Measurements from ENCODE around the gene ADD3.
"Not testable (repeated sequence)": the region's sequence is repeated elsewhere in the genome, so short reads cannot be mapped to it uniquely, and the experiment has no call there.

ADD3 gene

GRCh38 chr10:110035070-110035921 lies 27.5 kb downstream of the ADD3 start:
- DNase-seq: no peak

- DNase-seq: no peak
Measured at GRCh38 chr10:110036640-110037039, 28.9 kb downstream of the ADD3 start.

DNA sequence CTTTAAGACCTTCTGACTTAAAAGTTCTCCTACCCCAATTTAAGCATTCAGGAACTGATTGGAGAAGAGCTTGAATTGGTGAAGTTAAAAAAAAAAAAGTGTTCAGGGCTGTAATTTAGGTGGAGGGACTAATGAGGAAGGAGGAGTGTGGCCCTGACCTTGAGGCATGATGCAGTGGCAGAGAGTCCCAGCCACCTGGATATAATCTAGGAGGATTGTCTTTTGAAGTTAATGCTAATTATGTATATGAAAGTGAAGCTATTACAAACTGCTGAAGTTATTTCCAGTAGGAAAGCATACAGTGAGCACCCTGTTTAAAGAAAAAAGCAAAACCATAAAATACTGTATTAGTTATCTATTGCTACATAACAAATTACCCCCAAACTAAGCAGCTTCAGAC lies 31.5 kb downstream of the ADD3 start:
- DNase-seq: no peak

GRCh38 chr10:110040108-110040507 lies 32.3 kb downstream of the ADD3 start:
- DNase-seq: no peak

DNA sequence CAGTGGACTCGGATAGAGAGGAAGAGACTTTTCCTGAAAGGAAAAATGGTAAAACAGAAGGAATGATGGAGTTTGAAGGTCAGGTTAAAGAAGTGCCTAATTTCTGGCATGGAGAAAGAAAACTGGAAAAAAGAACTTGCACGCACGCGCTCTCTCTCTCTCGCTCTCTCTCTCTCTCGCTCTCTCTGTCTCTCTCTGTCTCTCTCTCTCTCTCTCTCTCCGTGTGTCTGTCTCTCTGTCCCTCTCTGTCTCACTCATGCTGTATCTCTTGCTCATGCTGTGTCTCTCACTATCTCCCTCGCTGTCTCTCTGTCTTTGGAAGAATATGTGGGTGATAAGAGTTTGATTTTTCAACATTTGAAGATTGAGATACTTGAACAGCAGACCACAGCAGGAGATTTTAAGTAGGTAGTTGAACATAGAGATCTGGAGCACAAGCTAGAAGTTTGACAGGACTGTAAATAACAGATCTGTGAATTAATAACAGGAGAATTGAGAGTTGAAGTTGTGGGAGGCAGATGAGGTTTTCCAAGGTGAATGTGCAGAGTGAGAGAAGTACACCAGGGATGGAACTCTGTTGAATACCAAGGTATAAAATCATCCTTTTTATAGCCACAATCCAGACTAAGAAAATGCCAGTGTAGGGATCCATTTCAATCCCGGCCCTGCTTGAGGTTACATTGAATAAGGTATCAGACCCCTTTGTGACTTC lies 33.1 kb downstream of the ADD3 start:
- no peak for DNase-seq

- DNase-seq: no peak
Measured at GRCh38 chr10:110041479-110041829, 33.7 kb downstream of the ADD3 start.

DNA sequence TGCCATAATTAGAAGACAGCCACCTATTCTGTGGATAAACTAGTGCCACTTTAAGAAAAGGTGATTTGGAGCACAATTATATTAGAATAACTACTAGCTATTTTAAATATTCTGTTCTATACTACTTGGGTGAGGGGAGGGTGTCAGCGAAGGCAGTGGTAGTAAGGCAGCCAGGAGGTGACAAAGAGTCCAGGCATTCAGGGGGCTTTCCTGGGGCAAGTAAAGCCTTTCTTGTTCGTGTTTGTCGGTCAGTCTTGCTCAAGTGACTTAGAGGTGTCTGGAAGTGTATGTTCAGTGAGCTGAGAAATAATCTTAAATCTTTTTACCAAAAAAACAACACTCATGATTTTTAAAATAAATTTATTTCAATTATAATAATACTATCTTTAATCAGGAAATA lies 34.4 kb downstream of the ADD3 start:
- no peak for DNase-seq

GRCh38 chr10:110042891-110043290 lies 35.1 kb downstream of the ADD3 start:
- no peak for DNase-seq

GRCh38 chr10:110044681-110045080 lies 36.9 kb downstream of the ADD3 start:
- no peak for DNase-seq

DNA sequence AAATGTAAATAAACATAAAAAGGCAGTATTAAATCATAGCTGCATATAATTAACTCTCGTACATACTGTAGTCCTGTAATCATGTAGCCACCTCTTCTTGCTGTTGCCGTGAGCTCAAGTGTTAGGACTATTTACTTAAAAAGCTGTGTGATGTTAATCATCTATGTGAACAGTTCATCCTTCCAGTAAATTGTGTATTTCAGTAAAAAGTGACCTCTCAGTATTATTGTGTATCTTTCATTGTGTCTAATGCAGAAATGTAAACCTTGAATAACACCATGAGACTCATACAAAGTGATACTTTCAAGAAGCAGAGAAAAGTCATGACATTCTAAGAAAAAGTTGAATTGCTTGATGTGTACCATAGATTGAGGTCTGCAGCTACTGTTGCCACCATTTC lies 38.0 kb downstream of the ADD3 start:
- no peak for DNase-seq

DNA sequence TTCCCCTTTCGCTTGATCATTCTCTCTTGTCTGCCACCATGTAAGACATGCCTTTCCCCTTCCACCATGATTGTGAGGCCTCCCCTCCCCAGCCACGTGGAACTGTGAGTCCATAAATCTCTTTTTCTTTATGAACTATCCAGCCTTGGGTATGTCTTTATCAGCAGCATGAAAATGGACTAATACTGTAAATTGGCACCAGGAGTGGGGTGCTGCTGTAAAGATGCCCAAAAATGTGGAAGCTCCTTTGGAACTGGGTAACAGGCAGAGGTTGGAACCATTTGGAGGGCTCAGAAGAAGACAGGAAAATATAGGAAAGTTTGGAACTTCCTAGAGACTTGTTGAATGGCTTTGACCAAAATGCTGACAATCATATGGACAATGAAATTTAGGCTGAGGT lies 40.4 kb downstream of the ADD3 start:
- DNase-seq: not testable (repeated sequence)

DNA sequence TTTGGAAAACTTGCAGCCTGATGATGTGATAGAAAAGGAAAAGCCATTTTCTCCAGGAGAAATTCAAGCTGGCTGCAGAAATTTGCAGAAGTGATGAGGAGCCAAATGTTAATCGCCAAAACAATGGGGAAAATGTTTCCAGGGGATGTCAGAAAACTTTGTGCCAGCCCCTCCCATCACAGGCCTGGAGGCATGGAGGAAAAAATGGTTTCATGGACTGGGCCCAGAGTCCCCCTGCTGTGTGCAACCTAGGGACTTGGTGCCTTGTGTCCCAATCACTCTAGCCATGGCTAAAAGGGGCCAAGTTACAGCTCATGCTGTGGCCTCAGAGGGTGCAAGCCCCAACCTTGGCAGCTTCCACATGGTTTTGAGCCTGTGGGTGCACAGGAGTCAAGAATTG lies 41.0 kb downstream of the ADD3 start:
- DNase-seq: no peak

DNA sequence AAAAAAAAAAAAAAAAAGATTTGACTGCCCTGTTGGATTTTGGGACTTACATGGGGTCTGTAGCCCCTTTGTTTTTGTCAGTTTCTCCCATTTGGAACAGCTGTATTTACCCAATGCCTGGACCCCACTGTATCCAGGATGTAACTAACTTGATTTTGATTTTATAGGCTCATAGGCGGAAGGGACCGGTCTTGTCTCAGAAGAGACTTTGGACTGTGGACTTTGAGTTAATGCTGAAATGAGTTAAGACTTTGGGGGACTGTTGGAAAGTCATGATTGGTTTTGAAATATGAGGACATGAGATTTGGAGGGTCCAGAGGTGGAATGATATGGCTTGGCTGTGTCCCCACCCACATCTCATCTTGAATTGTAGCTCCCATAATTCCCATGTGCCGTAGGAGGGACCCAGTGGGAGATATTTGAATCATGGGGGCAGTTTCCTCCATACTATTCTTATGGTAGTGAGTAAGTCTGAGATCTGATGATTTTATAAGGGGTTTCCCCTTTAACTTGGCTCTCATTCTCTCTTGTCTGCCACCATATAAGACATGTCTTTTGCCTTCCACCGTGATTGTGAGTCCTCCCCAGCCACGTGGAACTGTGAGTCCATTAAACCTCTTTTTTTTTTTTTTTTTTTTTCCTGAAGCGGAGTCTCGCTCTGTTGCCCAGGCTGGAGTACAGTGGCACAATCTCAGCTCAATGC lies 42.3 kb downstream of the ADD3 start:
- DNase-seq: not testable (repeated sequence)

- DNase-seq: no peak
Measured at GRCh38 chr10:110051487-110051886, 43.7 kb downstream of the ADD3 start.

DNA sequence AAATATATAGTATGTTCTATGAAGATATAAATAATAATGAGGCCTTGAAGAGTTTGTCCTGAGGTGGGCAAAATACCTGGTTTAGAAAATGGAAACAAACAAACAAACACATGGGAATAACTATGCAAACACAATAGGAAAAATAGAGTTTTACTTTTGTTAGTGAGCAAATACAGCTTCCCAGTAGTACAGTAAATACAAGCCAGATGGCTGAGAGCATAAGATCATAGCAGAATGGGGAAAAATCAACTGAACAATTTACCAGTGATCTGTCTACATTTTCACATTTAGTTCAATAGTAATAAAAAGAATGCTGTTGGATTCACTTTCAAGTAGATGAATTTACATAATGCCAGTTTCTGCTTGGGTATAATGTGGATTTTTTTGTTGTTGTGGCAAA lies 45.1 kb downstream of the ADD3 start:
- peak; percentile 1 for DNase-seq

- no peak for DNase-seq
Measured at GRCh38 chr10:110056822-110057221, 49.0 kb downstream of the ADD3 start.

GRCh38 chr10:110057456-110057855 lies 49.7 kb downstream of the ADD3 start:
- DNase-seq: no peak

GRCh38 chr10:110058212-110058611 lies 50.4 kb downstream of the ADD3 start:
- no peak for DNase-seq

DNA sequence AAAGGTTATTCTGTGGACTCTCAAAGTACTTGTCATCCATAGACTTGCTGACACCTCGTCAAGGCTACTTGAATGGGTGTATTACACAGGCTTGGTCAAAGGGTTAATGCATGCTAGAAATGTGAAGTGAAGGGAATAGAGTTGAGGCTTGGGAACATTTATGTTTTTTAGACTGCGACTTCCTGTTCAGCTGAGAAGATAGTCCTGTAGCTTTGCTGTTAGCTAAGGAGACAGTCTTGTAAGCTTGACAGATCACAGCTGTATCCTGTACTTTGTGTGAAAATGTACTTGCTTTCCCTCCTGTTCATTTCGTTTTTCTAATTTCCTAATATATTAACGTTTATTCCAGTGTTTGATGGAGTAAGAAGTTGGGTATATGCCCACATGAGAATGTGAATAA lies 52.1 kb downstream of the ADD3 start:
- DNase-seq: no peak

DNA sequence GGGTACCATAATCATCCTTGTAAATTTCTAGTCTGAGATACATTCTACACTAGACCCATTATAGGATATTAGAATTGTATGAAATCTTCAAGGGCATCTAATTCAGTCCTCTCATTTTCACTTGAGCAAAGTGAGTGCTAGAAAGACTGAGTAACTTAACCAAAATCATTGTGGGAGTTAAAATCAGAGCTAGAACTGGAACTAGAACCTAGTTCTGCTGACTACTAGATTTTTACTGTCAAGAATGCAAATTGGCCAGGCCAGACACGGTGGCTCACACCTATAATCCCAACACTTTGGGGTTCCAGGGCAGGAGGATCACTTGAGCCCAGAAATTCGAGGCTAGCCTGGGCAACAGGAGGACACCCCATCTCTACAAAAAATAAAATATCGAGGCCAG lies 53.9 kb downstream of the ADD3 start:
- no peak for DNase-seq

DNA sequence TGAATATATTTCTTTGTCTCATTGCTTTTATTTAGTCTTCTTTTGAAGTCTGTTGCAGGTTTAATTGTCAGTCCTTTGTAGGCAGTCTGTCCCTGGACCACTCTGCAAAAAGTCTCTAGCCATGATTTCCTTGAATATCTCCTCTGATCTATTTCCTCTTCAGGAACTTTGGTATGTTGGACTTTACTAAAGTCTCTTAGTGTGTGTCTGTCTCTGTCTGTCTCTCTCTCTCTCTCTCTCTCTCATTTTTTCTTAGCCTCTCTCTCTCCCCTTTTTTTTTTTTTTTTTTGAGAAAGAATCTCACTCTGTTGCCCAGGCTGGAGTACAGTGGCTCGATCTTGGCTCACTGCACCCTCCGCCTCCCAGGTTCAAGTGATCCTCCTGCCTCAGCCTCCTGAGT lies 57.5 kb downstream of the ADD3 start:
- no peak for DNase-seq

DNA sequence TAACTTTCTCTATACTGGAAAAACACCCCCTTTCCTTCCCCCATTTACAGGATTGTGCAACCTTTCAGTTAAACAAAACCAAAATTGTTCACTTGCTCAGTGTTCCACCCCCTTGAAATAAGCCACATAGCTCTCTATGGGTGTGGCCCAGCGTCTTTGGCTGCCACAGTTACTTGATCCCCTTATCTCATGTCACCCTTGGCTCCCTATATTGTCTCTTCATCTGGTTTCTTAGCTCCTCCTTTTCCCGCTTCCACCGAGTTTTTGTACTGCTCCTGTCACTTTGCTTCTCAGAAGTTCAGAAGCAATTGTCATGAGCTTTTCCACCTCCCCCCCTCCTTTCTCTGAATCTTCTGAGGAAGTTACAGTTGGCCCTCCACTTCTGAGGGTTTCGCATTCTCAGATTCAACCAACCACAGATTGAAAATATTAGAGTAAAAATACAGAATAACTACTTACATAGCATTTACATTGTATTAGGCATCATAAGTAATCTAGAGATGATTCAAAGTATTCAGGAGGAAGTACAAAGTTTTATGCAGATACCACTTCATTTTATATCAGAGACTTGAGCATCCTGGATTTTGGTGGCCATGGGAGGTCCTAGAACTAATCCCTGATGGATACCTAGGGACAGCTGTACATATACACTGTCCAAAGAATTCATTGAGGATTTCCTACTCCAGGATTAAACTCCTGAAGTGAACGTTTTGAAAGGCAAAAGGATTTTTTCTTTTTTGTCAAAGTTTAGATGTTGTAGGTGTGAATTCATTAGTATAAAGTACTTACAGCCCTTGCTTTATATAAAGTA lies 60.4 kb downstream of the ADD3 start:
- peak; percentile 10 for DNase-seq

- no peak for DNase-seq
Measured at GRCh38 chr10:110068780-110069179, 61.0 kb downstream of the ADD3 start.

All from NCI-H2171 treated with DMSO at 0.1 percent for 48 hours (cell line).